Central memory CD8-positive, alpha-beta T cell (primary cell): ENCODE measurements around the gene DENND4A.
"Not testable (repeated sequence)": the region's sequence is repeated elsewhere in the genome, so short reads cannot be mapped to it uniquely, and the experiment has no call there.

Source experiments
- ATAC-seq: fragments of 150-1000 bp; cut with Tn5 transposase; replicated peaks from 2 replicates; pipeline ENCODE4 v1.10.0; 2022; ENCODE audit warnings: mild to moderate bottlenecking, moderate FRiP score, moderate number of reproducible peaks; ENCODE audit not compliant: poor library complexity, severe bottlenecking; ENCODE audit errors: extremely low read depth
- DNase-seq, 2 donors: peaks; one replicate each; pipeline ENCODE4 v3.0.0; 2021; ENCODE audit warnings: low spot score in 2 of 2
- H3K27ac Mint-ChIP-seq: one replicate; pipeline ENCODE4 v1.8.0; 2022; ENCODE audit warnings: low read depth, mild to moderate bottlenecking, moderate library complexity, mixed read lengths
- H3K27me3 Mint-ChIP-seq: one replicate; pipeline ENCODE4 v1.8.0; 2022; ENCODE audit warnings: mixed read lengths
- H3K36me3 Mint-ChIP-seq: one replicate; pipeline ENCODE4 v1.8.0; 2022; ENCODE audit warnings: mild to moderate bottlenecking, moderate library complexity, mixed read lengths; ENCODE audit not compliant: insufficient read depth
- H3K4me1 Mint-ChIP-seq: one replicate; pipeline ENCODE4 v1.8.0; 2022; ENCODE audit warnings: mixed read lengths
- H3K4me3 Mint-ChIP-seq: one replicate; pipeline ENCODE4 v1.8.0; 2022; ENCODE audit warnings: mild to moderate bottlenecking, moderate library complexity, mixed read lengths
- H3K9me3 Mint-ChIP-seq: one replicate; pipeline ENCODE4 v1.8.0; 2022; ENCODE audit warnings: mixed read lengths

The DENND4A gene

GRCh38 chr15:65829130-65829764 is 37.2 kb upstream of the DENND4A start:
- peak overlapping the region; percentile 55 for H3K4me3 Mint-ChIP-seq
- no peaks in the 10 kb centered on the region for H3K36me3 Mint-ChIP-seq

GRCh38 chr15:65828585-65828984 is 36.5 kb upstream of the DENND4A start:
- DNase-seq (peak in 1 of 2 donors; percentile 35), ATAC-seq (peak; percentile 93)
- Mint-ChIP-seq H3K27me3 (no peaks in the 10 kb centered on the region), H3K36me3 (no peaks in the 10 kb centered on the region), H3K4me3 (peak overlapping the region; percentile 55), H3K4me1 (peaks cover 43% of the 10 kb centered on the region), H3K27ac (peak overlapping the region; percentile 95), H3K9me3 (no peaks in the 10 kb centered on the region)

More at GRCh38 chr15:65829130-65829764, 37.2 kb upstream of the DENND4A start:
- ATAC-seq (peak; percentile 44), DNase-seq (peak in 1 of 2 donors; percentile 22)
- Mint-ChIP-seq H3K27ac (peak overlapping the region; percentile 95), H3K4me1 (peaks cover 49% of the 10 kb centered on the region), H3K9me3 (no peaks in the 10 kb centered on the region), H3K27me3 (no peaks in the 10 kb centered on the region)

GRCh38 chr15:65827065-65827464 is 35.0 kb upstream of the DENND4A start:
- Mint-ChIP-seq H3K27ac (peak overlapping the region; percentile 95), H3K36me3 (no peaks in the 10 kb centered on the region), H3K4me3 (no peak overlapping the region), H3K27me3 (no peaks in the 10 kb centered on the region), H3K9me3 (no peaks in the 10 kb centered on the region), H3K4me1 (peaks cover 29% of the 10 kb centered on the region)
- ATAC-seq (no peak), DNase-seq (no peak)

- no peak overlapping the region for H3K27ac Mint-ChIP-seq
- ATAC-seq = no peak
- no peaks in the 10 kb centered on the region for H3K36me3 Mint-ChIP-seq
- peaks cover 38% of the 10 kb centered on the region for H3K4me1 Mint-ChIP-seq
- no peaks in the 10 kb centered on the region for H3K27me3 Mint-ChIP-seq
- no peaks in the 10 kb centered on the region for H3K9me3 Mint-ChIP-seq
- no peak for DNase-seq
- no peak overlapping the region for H3K4me3 Mint-ChIP-seq
Observed at GRCh38 chr15:65824941-65825544, 33.0 kb upstream of the DENND4A start.

GRCh38 chr15:65824031-65824743 is 32.1 kb upstream of the DENND4A start:
- H3K4me1 Mint-ChIP-seq = peaks cover 45% of the 10 kb centered on the region
- no peak for ATAC-seq
- H3K27me3 Mint-ChIP-seq = no peaks in the 10 kb centered on the region
- no peak overlapping the region for H3K4me3 Mint-ChIP-seq
- DNase-seq = no peak
- no peaks in the 10 kb centered on the region for H3K9me3 Mint-ChIP-seq
- no peaks in the 10 kb centered on the region for H3K36me3 Mint-ChIP-seq
- no peak overlapping the region for H3K27ac Mint-ChIP-seq

DNA sequence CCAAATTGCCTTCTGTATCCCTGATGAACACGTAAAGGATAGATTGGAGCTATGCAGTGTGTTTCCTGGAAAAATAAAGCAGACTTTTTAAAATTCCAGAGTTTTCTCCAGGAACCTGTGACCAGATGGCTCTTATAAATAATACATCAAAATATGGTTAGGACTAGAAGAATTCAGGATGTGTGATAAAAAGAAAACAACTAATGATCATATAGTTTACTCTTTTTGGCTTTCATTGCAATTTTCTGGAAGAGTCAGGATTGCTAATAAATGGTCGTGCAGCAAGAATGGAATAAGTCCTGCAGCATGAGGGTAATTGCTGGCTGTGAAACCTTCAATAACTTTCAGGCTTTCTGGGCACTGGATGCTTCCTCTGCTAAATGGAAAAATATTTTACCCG is 30.2 kb upstream of the DENND4A start:
- Mint-ChIP-seq H3K27ac (no peak overlapping the region), H3K4me1 (peaks cover 42% of the 10 kb centered on the region)

DNA sequence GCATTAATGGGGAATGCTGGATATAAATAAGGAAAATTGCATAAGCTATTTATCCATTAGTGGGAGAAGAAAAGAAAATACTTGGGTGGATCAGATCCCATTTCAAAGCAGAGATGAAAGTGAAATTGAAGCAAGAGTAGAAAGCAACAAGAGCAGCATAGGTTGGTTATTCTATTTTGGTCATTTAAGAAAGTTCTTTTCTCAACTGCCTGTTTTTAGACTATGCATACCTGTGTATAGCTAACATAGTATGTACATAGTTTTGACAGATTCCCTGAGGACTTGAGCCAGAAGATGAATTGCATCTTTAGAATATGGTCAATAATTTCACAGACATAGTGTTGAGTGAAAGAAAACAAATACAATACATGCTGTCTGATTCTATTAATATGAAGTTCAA is 29.0 kb upstream of the DENND4A start:
- no peak for ATAC-seq
- Mint-ChIP-seq H3K4me3 (peak overlapping the region; percentile 72), H3K4me1 (peaks cover 43% of the 10 kb centered on the region), H3K27ac (peak overlapping the region; percentile 99), H3K36me3 (peaks cover 4% of the 10 kb centered on the region), H3K9me3 (no peaks in the 10 kb centered on the region), H3K27me3 (no peaks in the 10 kb centered on the region)
- DNase-seq = no peak

More for the DNA sequence above, 30.2 kb upstream of the DENND4A start:
- Mint-ChIP-seq H3K4me3 (no peak overlapping the region), H3K27me3 (no peaks in the 10 kb centered on the region), H3K36me3 (peaks cover 4% of the 10 kb centered on the region), H3K9me3 (no peaks in the 10 kb centered on the region)
- no peak for ATAC-seq
- DNase-seq = no peak

- no peak for DNase-seq
- Mint-ChIP-seq H3K27ac (peak overlapping the region; percentile 99), H3K9me3 (no peaks in the 10 kb centered on the region), H3K4me1 (peaks cover 44% of the 10 kb centered on the region), H3K27me3 (no peaks in the 10 kb centered on the region), H3K36me3 (peaks cover 4% of the 10 kb centered on the region), H3K4me3 (peak overlapping the region; percentile 72)
- ATAC-seq = no peak
Observed at GRCh38 chr15:65819563-65819960, 27.5 kb upstream of the DENND4A start.

- no peaks in the 10 kb centered on the region for H3K9me3 Mint-ChIP-seq
- ATAC-seq = peak; percentile 95
- peak overlapping the region; percentile 72 for H3K4me3 Mint-ChIP-seq
- H3K4me1 Mint-ChIP-seq = peaks cover 47% of the 10 kb centered on the region
- H3K27me3 Mint-ChIP-seq = no peaks in the 10 kb centered on the region
- peaks cover 4% of the 10 kb centered on the region for H3K36me3 Mint-ChIP-seq
- H3K27ac Mint-ChIP-seq = peak overlapping the region; percentile 99
- DNase-seq = peak in 1 of 2 donors; percentile 19
Observed at GRCh38 chr15:65818927-65819562, 27.0 kb upstream of the DENND4A start.

- no peak overlapping the region for H3K4me3 Mint-ChIP-seq
- peaks cover 8% of the 10 kb centered on the region for H3K36me3 Mint-ChIP-seq
- H3K27me3 Mint-ChIP-seq = no peaks in the 10 kb centered on the region
- no peak for DNase-seq
- peaks cover 6% of the 10 kb centered on the region for H3K9me3 Mint-ChIP-seq
- peak overlapping the region; percentile 70 for H3K27ac Mint-ChIP-seq
- ATAC-seq = no peak
- peaks cover 55% of the 10 kb centered on the region for H3K4me1 Mint-ChIP-seq
Observed at GRCh38 chr15:65816441-65816840, 24.3 kb upstream of the DENND4A start.

GRCh38 chr15:65816008-65816407 is 23.9 kb upstream of the DENND4A start:
- not testable (repeated sequence) for H3K27me3 Mint-ChIP-seq, H3K36me3 Mint-ChIP-seq, H3K4me3 Mint-ChIP-seq, DNase-seq, H3K9me3 Mint-ChIP-seq, ATAC-seq
- peak overlapping the region; percentile 70 for H3K27ac Mint-ChIP-seq
- H3K4me1 Mint-ChIP-seq = peaks cover 51% of the 10 kb centered on the region

DNA sequence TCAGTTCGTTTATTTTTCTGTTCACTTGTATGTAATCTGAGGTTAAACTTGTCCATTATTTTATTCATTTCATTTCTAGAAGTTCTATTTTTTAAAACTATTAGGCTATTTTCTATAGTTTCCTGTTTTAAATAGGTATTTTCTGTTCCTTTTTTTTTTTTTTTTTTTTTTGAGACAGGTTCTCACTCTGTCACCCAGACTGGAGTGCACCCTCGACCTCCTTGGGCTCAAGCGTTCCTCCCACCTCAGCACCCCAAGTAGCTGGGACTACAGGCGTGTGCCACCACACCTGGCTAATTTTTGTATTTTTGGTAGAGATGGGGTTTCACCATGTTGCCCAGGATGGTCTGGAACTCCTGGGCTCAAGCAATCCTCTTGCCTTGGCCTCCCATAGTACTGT is 22.2 kb upstream of the DENND4A start:
- H3K27ac Mint-ChIP-seq, ATAC-seq: not testable (repeated sequence)

More for the DNA sequence above, 22.2 kb upstream of the DENND4A start:
- not testable (repeated sequence) for H3K36me3 Mint-ChIP-seq, H3K27me3 Mint-ChIP-seq, DNase-seq, H3K4me3 Mint-ChIP-seq, H3K9me3 Mint-ChIP-seq
- peaks cover 34% of the 10 kb centered on the region for H3K4me1 Mint-ChIP-seq
